ENCODE results near the gene LCP2. TPM values are rescaled to one million over a fixed set of nuclear protein-coding genes. Genes with fewer than 3 reads are reported as not detected.

LCP2 gene
- total RNA-seq, 2 experiments from 2014 or later = 192 to 199 TPM

- peaks cover 66% of the 10 kb centered on the region for H3K4me1 Mint-ChIP-seq
- peak overlapping the region; percentile 99 for H3K27ac Mint-ChIP-seq
- H3K9me3 Mint-ChIP-seq = peaks cover 9% of the 10 kb centered on the region
- no peaks in the 10 kb centered on the region for H3K27me3 Mint-ChIP-seq
- DNase-seq = no peak
- peaks cover 83% of the 10 kb centered on the region for H3K36me3 Mint-ChIP-seq
- peak overlapping the region; percentile 99 for H3K4me3 Mint-ChIP-seq
Measured at GRCh38 chr5:170294057-170294456, 3.5 kb downstream of the LCP2 start.

GRCh38 chr5:170293273-170293672 is 4.3 kb downstream of the LCP2 start:
- peak overlapping the region; percentile 99 for H3K27ac Mint-ChIP-seq
- H3K4me1 Mint-ChIP-seq = peaks cover 68% of the 10 kb centered on the region
- DNase-seq = peak; percentile 78
- H3K27me3 Mint-ChIP-seq = no peaks in the 10 kb centered on the region
- H3K9me3 Mint-ChIP-seq = peaks cover 9% of the 10 kb centered on the region
- peaks cover 91% of the 10 kb centered on the region for H3K36me3 Mint-ChIP-seq
- H3K4me3 Mint-ChIP-seq = peak overlapping the region; percentile 99

GRCh38 chr5:170292179-170293104 is 5.1 kb downstream of the LCP2 start:
- peaks cover 96% of the 10 kb centered on the region for H3K36me3 Mint-ChIP-seq
- peak overlapping the region; percentile 99 for H3K4me3 Mint-ChIP-seq
- H3K27me3 Mint-ChIP-seq = no peaks in the 10 kb centered on the region
- H3K27ac Mint-ChIP-seq = peak overlapping the region; percentile 99
- DNase-seq = no peak
- H3K4me1 Mint-ChIP-seq = peaks cover 69% of the 10 kb centered on the region
- H3K9me3 Mint-ChIP-seq = peaks cover 11% of the 10 kb centered on the region

- H3K27me3 Mint-ChIP-seq = no peaks in the 10 kb centered on the region
- peak overlapping the region; percentile 99 for H3K27ac Mint-ChIP-seq
- peaks cover 97% of the 10 kb centered on the region for H3K36me3 Mint-ChIP-seq
- DNase-seq = no peak
- peaks cover 14% of the 10 kb centered on the region for H3K9me3 Mint-ChIP-seq
- H3K4me3 Mint-ChIP-seq = peak overlapping the region; percentile 99
- peaks cover 88% of the 10 kb centered on the region for H3K4me1 Mint-ChIP-seq
Measured at GRCh38 chr5:170290498-170290897, 7.1 kb downstream of the LCP2 start.

GRCh38 chr5:170289764-170290163 is 7.8 kb downstream of the LCP2 start:
- H3K9me3 Mint-ChIP-seq = peaks cover 14% of the 10 kb centered on the region
- H3K4me1 Mint-ChIP-seq = peaks cover 94% of the 10 kb centered on the region
- DNase-seq = no peak
- peak overlapping the region; percentile 99 for H3K27ac Mint-ChIP-seq
- H3K27me3 Mint-ChIP-seq = no peaks in the 10 kb centered on the region
- peak overlapping the region; percentile 75 for H3K4me3 Mint-ChIP-seq
- H3K36me3 Mint-ChIP-seq = peaks cover 97% of the 10 kb centered on the region

GRCh38 chr5:170289121-170289520 is 8.5 kb downstream of the LCP2 start:
- Mint-ChIP-seq H3K27me3 (no peaks in the 10 kb centered on the region), H3K9me3 (peaks cover 14% of the 10 kb centered on the region), H3K4me3 (peak overlapping the region; percentile 75), H3K4me1 (peaks cover 95% of the 10 kb centered on the region), H3K27ac (peak overlapping the region; percentile 99), H3K36me3 (peaks cover 97% of the 10 kb centered on the region)
- no peak for DNase-seq

DNA sequence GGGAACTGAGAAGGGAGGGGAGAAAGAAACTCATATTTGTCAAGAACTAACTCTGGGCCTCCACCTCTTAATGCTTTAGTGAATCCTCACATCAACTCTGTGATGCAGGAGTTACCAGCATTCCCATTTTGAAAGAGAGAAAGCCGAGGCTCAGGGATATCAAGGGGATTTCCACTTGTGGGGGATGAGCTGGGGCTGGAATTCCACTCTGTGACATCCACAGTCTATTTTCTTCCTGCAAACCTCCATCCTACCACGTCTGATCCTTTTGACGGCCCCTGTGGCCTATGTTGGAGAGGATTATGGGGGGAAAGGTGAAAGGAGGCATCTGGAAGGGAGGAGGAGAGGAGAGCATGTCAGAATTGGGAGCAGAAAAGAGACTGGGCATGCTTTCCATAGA is 9.0 kb downstream of the LCP2 start:
- Mint-ChIP-seq H3K4me3 (peak overlapping the region; percentile 30), H3K27ac (peak overlapping the region; percentile 99), H3K36me3 (peaks cover 98% of the 10 kb centered on the region), H3K9me3 (peaks cover 14% of the 10 kb centered on the region), H3K27me3 (no peaks in the 10 kb centered on the region), H3K4me1 (peaks cover 96% of the 10 kb centered on the region)
- no peak for DNase-seq

DNA sequence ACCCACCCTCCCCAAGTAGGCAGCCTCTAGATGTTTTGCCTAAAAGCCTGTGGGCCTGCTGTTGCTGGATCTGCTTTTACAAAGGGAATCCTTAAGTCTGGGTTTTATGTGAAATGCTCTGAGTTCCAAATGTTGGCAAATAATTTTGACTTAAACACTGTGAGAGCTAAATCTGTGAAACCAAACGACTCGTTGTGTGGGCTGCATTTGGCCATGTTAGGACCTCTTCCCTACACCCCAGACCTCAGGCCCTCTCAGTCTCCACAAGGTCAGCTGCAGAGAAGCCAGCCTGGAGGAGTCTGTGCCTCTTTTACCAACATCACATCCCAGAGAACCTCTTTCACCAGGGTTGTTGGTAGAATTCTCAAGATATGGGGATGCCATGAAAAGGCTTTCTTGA is 9.4 kb downstream of the LCP2 start:
- Mint-ChIP-seq H3K27me3 (no peaks in the 10 kb centered on the region), H3K9me3 (peaks cover 14% of the 10 kb centered on the region), H3K36me3 (peaks cover 98% of the 10 kb centered on the region), H3K4me3 (no peak overlapping the region), H3K4me1 (peaks cover 97% of the 10 kb centered on the region), H3K27ac (peak overlapping the region; percentile 99)
- no peak for DNase-seq

- H3K36me3 Mint-ChIP-seq = peaks cover 98% of the 10 kb centered on the region
- H3K27me3 Mint-ChIP-seq = no peaks in the 10 kb centered on the region
- no peak for DNase-seq
- peak overlapping the region; percentile 88 for H3K27ac Mint-ChIP-seq
- peaks cover 97% of the 10 kb centered on the region for H3K4me1 Mint-ChIP-seq
- peaks cover 14% of the 10 kb centered on the region for H3K9me3 Mint-ChIP-seq
- H3K4me3 Mint-ChIP-seq = peak overlapping the region; percentile 52
Measured at GRCh38 chr5:170287532-170287931, 10.0 kb downstream of the LCP2 start.

GRCh38 chr5:170286386-170286925 is 11.1 kb downstream of the LCP2 start:
- H3K36me3 Mint-ChIP-seq = peaks cover 97% of the 10 kb centered on the region
- H3K9me3 Mint-ChIP-seq = peaks cover 14% of the 10 kb centered on the region
- H3K4me3 Mint-ChIP-seq = peak overlapping the region; percentile 32
- DNase-seq = no peak
- H3K27me3 Mint-ChIP-seq = no peaks in the 10 kb centered on the region
- H3K4me1 Mint-ChIP-seq = peaks cover 97% of the 10 kb centered on the region
- H3K27ac Mint-ChIP-seq = peak overlapping the region; percentile 99

GRCh38 chr5:170285181-170285580 is 12.4 kb downstream of the LCP2 start:
- Mint-ChIP-seq H3K9me3 (peaks cover 9% of the 10 kb centered on the region), H3K4me1 (peaks cover 95% of the 10 kb centered on the region), H3K27me3 (no peaks in the 10 kb centered on the region), H3K4me3 (peak overlapping the region; percentile 54), H3K27ac (peak overlapping the region; percentile 99), H3K36me3 (peaks cover 92% of the 10 kb centered on the region)
- DNase-seq = no peak

DNA sequence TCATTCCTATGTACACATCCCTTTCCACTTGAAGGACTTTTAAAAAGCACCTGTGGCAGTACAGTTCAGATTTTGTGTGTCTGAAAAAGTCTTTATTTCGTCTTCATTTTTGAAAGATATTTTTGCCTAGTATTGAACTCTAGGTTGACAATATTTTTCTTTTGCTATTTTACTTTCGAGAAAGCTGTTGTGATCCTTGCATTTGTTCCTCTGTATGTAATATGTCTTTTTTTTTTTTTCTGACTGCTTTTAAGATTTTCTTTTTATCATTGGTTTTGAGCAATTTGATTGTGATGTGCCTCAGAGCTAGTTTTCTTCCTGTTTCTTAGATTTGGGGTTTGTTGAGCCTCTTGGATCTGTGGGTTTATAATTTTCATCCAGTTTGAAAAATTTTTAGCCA is 13.3 kb downstream of the LCP2 start:
- H3K4me1 Mint-ChIP-seq = peaks cover 95% of the 10 kb centered on the region
- H3K9me3 Mint-ChIP-seq = peaks cover 4% of the 10 kb centered on the region
- H3K27ac Mint-ChIP-seq = peak overlapping the region; percentile 99
- H3K4me3 Mint-ChIP-seq = peak overlapping the region; percentile 54
- H3K36me3 Mint-ChIP-seq = peaks cover 91% of the 10 kb centered on the region
- DNase-seq = no peak
- no peaks in the 10 kb centered on the region for H3K27me3 Mint-ChIP-seq

DNA sequence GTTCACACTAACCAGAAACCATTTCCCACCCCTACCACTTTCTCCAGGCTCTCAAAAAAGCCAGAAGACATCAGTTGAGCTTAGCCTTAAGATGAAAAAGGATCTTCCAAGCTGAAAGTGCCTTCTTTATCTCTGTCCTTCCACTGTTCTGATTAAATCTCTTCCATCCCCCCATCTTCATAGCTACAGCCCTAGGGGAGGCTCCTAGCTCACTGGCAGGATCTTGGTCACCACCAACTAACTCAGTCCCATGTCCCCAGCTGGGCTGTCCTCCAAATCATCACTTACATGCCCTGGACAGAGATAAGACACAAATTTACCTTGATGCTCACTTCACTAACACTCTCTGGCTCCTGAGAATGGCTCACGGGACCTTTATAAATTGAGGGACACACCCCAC is 14.3 kb downstream of the LCP2 start:
- Mint-ChIP-seq H3K27me3 (no peaks in the 10 kb centered on the region), H3K36me3 (peaks cover 82% of the 10 kb centered on the region), H3K9me3 (peaks cover 4% of the 10 kb centered on the region), H3K27ac (peak overlapping the region; percentile 99), H3K4me3 (peak overlapping the region; percentile 54), H3K4me1 (peaks cover 92% of the 10 kb centered on the region)
- no peak for DNase-seq

DNA sequence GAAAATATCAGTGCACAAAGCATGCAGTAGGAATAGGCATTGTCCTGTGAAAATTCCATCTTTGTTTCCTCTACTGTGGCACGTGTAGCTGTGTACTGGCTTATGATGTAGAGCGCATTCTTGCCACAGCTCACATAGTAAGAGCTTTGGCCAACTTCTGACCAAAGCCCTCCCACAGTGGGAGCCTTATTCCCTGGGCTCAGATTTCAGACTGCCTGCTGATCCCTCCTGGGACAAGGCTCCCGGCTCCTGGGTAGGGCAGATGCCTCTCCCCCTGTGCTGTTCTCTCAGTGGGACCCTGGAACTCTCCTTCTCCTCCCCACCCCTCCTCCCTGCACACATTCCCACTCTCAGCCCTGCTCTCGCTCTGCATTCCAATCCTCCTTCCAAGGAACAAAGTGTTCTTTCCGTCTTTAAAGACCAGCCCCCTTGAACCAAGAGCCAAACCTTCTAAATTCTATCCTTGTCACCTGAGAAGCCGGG is 17.5 kb downstream of the LCP2 start:
- peaks cover 79% of the 10 kb centered on the region for H3K36me3 Mint-ChIP-seq

GRCh38 chr5:170279459-170279817 is 18.1 kb downstream of the LCP2 start:
- no peak for DNase-seq
- Mint-ChIP-seq H3K36me3 (peaks cover 78% of the 10 kb centered on the region), H3K4me1 (peaks cover 92% of the 10 kb centered on the region), H3K9me3 (no peaks in the 10 kb centered on the region), H3K27me3 (no peaks in the 10 kb centered on the region), H3K27ac (peak overlapping the region; percentile 99), H3K4me3 (peak overlapping the region; percentile 48)

More for the DNA sequence above, 17.5 kb downstream of the LCP2 start:
- H3K4me1 Mint-ChIP-seq = peaks cover 92% of the 10 kb centered on the region
- no peak for DNase-seq
- H3K27ac Mint-ChIP-seq = peak overlapping the region; percentile 99
- H3K27me3 Mint-ChIP-seq = no peaks in the 10 kb centered on the region
- peak overlapping the region; percentile 61 for H3K4me3 Mint-ChIP-seq
- no peaks in the 10 kb centered on the region for H3K9me3 Mint-ChIP-seq

Measured in activated naive CD8-positive, alpha-beta T cell treated with anti-CD3 and anti-CD28 coated beads for 36 hours (primary cell).